Measurements from ENCODE around the gene ZNF639.

- no peak for TF ChIP-seq CTCF (optimal IDR thresholded peaks at IDR 0.05 in 1 of 3, IDR thresholded peaks at IDR 0.05 in 1 of 3, conservative IDR thresholded peaks at IDR 0.05 in 1 of 3; ENCODE audit: extremely low read depth in 1 of 3, insufficient read depth in 2 of 3, low read length in 3 of 3)
- TF ChIP-seq EZH2 (IDR thresholded peaks at IDR 0.05; ENCODE audit: low read length) = no peak
Measured at GRCh38 chr3:179292450-179292849, 30.4 kb upstream of the ZNF639 start.
